GM12878 (cell line): Measurements from ENCODE around the gene CDKL1.

Experiments used
- CBFB ChIP-seq: IDR thresholded peaks from 2 replicates; pipeline ENCODE4 v1.6.1; 2016; ENCODE audit warnings: antibody characterized with exemption, low read depth
- CHD1 ChIP-seq: IDR thresholded peaks from 2 replicates; pipeline ENCODE4 v1.6.1; 2012; ENCODE audit warnings: low read depth, low read length, improper control_type of control experiment
- DPF2 ChIP-seq: fragments of 450-650 bp; IDR thresholded peaks from 2 replicates; pipeline ENCODE4 v1.6.1; 2017; ENCODE audit warnings: mild to moderate bottlenecking
- ESRRA ChIP-seq: IDR thresholded peaks from 2 replicates; pipeline ENCODE4 v1.6.1; 2012; ENCODE audit warnings: mild to moderate bottlenecking, low read length, improper control_type of control experiment
- MEF2A ChIP-seq: IDR thresholded peaks from 2 replicates; pipeline ENCODE4 v1.6.1; 2011; ENCODE audit warnings: low read depth, mild to moderate bottlenecking, low read length, moderate library complexity; ENCODE audit not compliant: insufficient read depth
- NFIC ChIP-seq: IDR thresholded peaks from 2 replicates; pipeline ENCODE4 v1.6.1; 2012; ENCODE audit warnings: low read depth, mild to moderate bottlenecking, inconsistent platforms, low read length, moderate library complexity
- POLR2A ChIP-seq: IDR thresholded peaks from 2 replicates; pipeline ENCODE4 v1.6.1; 2011; ENCODE audit warnings: low read depth, mild to moderate bottlenecking, low read length
- SPI1 ChIP-seq: IDR thresholded peaks from 2 replicates; pipeline ENCODE4 v1.6.1; 2011; ENCODE audit warnings: low read depth, mild to moderate bottlenecking, low read length, moderate library complexity, borderline replicate concordance; ENCODE audit not compliant: insufficient read depth
- SUZ12 ChIP-seq: fragments of 200-600 bp; sonication (generic); IDR thresholded peaks from one replicate; pipeline ENCODE4 v1.6.1; 2018; ENCODE audit warnings: antibody characterized with exemption, mild to moderate bottlenecking; ENCODE audit not compliant: unreplicated experiment
- TF ChIP-seq, protein P1 (sequence below): IDR thresholded peaks from 2 replicates; pipeline ENCODE4 v1.6.1; 2012; ENCODE audit warnings: mild to moderate bottlenecking, low read depth, low read length
- TF ChIP-seq, protein P2 (sequence below), 3 experiments: IDR thresholded peaks in 2 of 3; conservative IDR thresholded peaks in 1 of 3; 2 replicates each; pipeline ENCODE4 v1.5.1; 2011; ENCODE audit warnings: low read depth in 3 of 3, low read length in 3 of 3, mild to moderate bottlenecking in 3 of 3, control low read depth in 2 of 3, moderate library complexity in 2 of 3, inconsistent platforms in 1 of 3, mixed read lengths in 1 of 3; ENCODE audit not compliant: control insufficient read depth in 2 of 3, insufficient read depth in 1 of 3; ENCODE audit errors: extremely low read depth in 1 of 3
- TF ChIP-seq, protein P3 (sequence below): IDR thresholded peaks from 2 replicates; pipeline ENCODE4 v1.6.1; 2012; ENCODE audit warnings: low read depth, low read length, improper control_type of control experiment

DNA sequence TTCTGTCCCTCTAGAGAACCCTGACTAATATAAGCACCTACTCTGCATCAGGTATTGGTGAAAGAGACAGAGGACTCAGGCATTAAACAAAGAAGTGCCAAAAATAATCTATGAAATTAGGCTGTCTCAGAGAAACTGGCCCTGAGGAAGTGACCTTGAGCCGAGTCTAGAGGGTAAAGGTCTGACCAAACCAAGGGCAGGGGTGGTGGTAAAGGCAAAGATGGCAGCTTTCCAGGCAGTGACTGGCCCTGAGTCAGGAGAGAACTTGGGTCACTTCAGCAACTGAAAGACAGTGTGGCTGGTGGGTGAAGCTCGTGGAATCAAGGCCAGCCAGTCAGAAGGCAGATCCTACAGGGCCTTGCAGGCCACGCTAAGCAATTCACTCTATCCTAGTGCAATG lies 30.6 kb downstream of the CDKL1 start:
- TF ChIP-seq DPF2 = no peak
- TF ChIP-seq, protein P1, sequence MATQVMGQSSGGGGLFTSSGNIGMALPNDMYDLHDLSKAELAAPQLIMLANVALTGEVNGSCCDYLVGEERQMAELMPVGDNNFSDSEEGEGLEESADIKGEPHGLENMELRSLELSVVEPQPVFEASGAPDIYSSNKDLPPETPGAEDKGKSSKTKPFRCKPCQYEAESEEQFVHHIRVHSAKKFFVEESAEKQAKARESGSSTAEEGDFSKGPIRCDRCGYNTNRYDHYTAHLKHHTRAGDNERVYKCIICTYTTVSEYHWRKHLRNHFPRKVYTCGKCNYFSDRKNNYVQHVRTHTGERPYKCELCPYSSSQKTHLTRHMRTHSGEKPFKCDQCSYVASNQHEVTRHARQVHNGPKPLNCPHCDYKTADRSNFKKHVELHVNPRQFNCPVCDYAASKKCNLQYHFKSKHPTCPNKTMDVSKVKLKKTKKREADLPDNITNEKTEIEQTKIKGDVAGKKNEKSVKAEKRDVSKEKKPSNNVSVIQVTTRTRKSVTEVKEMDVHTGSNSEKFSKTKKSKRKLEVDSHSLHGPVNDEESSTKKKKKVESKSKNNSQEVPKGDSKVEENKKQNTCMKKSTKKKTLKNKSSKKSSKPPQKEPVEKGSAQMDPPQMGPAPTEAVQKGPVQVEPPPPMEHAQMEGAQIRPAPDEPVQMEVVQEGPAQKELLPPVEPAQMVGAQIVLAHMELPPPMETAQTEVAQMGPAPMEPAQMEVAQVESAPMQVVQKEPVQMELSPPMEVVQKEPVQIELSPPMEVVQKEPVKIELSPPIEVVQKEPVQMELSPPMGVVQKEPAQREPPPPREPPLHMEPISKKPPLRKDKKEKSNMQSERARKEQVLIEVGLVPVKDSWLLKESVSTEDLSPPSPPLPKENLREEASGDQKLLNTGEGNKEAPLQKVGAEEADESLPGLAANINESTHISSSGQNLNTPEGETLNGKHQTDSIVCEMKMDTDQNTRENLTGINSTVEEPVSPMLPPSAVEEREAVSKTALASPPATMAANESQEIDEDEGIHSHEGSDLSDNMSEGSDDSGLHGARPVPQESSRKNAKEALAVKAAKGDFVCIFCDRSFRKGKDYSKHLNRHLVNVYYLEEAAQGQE = no peak
- no peak for TF ChIP-seq SUZ12
- no peak for TF ChIP-seq NFIC
- TF ChIP-seq ESRRA = no peak
- no peak for TF ChIP-seq CHD1
- no peak for TF ChIP-seq CBFB
- no peak for TF ChIP-seq POLR2A
- TF ChIP-seq, protein P2, sequence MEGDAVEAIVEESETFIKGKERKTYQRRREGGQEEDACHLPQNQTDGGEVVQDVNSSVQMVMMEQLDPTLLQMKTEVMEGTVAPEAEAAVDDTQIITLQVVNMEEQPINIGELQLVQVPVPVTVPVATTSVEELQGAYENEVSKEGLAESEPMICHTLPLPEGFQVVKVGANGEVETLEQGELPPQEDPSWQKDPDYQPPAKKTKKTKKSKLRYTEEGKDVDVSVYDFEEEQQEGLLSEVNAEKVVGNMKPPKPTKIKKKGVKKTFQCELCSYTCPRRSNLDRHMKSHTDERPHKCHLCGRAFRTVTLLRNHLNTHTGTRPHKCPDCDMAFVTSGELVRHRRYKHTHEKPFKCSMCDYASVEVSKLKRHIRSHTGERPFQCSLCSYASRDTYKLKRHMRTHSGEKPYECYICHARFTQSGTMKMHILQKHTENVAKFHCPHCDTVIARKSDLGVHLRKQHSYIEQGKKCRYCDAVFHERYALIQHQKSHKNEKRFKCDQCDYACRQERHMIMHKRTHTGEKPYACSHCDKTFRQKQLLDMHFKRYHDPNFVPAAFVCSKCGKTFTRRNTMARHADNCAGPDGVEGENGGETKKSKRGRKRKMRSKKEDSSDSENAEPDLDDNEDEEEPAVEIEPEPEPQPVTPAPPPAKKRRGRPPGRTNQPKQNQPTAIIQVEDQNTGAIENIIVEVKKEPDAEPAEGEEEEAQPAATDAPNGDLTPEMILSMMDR (IDR thresholded peaks at IDR 0.05 in 2 of 3, conservative IDR thresholded peaks at IDR 0.05 in 1 of 3; ENCODE audit: control insufficient read depth in 2 of 3, extremely low read depth in 1 of 3, insufficient read depth in 1 of 3, low read depth in 3 of 3, low read length in 3 of 3) = no peak
- TF ChIP-seq SPI1 = no peak
- no peak for TF ChIP-seq MEF2A
- TF ChIP-seq, protein P3, sequence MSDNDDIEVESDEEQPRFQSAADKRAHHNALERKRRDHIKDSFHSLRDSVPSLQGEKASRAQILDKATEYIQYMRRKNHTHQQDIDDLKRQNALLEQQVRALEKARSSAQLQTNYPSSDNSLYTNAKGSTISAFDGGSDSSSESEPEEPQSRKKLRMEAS = no peak
